Activated CD4-positive, alpha-beta T cell treated with anti-CD3 and anti-CD28 coated beads, Interleukin-2, amount 50 U/mL, for 16 hours (primary cell): ENCODE results near the gene WDR75.

Source experiments
- DNase-seq: peaks from one replicate; pipeline ENCODE4 v3.0.0-alpha.2; 2020

Gene WDR75

DNA sequence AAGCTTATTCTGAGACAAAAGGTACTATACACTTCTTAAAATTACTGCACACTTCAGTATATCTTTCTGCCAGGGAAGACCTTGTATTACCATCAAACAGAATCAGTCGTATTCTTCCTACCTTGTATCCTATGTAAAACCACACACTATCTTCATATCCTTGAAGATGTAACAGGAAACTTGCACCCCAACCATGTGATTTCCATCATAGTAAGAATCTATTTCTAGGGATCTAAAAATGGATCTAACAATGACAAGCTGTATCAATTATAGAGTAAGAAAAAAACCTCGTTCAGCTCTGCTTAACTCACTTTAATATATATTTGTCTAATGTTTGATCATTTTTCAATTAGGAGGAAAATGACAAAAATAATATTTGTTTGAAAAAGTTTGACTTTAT lies 60.2 kb downstream of the WDR75 start:
- no peak for DNase-seq

- DNase-seq: no peak
These were observed 61.4 kb downstream of the WDR75 start for GRCh38 chr2:189502714-189503113.

- DNase-seq: no peak
These were observed 63.0 kb downstream of the WDR75 start for GRCh38 chr2:189504238-189504637.

DNA sequence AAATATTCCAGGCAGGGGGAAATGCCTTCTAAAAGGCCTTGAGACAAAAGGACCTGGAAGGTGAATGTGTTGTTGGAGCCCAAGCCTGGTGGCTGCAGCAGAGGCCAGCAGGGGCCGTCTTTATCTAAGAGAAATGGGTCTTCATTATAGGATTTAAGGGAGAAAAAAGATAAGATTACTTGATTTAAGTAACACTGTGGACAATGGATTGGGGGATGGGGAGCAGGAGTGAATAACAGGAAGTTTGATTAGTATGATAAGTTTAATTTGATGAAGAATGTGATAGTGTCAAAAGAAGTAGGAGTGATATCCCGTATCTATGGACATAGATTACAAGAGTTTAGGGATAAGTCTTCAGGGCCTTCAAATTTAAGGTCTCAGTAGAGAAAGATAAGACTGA lies 64.2 kb downstream of the WDR75 start:
- no peak for DNase-seq

DNA sequence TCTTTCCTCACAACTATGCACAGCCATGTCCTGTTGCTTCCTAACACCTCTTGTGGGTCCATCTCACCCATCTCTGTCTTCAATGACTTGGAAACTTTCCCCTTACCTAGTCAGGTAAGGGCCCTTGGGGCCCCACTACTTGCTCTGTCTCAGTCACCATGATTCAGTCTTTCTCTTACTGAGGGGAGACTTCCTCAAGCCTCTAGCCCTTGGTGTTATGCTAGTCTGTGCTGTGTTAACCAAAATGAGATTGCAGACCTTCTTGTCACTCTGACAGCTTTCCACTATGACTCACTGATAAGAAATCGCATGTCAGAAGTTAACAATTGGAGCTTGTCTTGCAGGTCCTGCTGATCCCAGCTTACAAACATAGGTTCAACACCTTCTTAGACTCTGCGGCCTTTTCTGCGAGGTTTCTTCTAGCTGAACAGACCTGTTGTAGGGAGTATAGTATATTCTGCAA lies 65.3 kb downstream of the WDR75 start:
- DNase-seq: peak; percentile 18

DNA sequence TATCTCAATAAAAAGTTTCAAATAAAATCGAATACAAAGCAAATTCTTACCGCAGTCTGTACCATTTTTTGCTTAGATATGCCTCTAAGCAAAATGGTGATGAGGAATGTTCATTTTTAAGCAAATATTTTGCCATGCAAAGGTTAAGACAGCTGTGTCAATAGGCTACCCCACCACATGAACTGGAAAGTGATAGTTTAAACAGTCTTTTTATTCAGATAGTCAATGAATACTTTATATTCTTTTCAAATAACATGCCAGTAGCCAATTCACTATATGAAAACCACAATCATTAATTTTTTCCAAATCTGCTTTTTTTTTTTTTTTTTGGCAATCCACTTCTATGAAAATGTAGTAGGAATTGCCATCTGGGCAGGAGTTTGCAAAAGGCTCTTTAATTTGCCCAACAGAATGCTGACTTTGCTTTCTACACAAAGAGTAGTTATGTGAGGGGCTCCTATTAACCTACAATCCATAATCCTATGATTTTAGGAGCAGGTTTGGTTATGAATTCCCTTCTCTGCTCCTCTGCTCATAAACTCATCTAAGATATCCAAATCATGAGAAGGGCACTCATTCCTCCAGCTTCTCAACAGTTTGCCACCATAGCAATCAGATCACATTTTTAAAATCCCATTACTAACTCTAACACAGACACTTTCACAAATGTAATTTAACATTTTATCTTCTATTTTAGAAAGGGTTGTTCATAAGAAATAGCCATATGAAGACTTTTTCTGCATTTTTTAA lies 70.1 kb downstream of the WDR75 start:
- DNase-seq: no peak

DNA sequence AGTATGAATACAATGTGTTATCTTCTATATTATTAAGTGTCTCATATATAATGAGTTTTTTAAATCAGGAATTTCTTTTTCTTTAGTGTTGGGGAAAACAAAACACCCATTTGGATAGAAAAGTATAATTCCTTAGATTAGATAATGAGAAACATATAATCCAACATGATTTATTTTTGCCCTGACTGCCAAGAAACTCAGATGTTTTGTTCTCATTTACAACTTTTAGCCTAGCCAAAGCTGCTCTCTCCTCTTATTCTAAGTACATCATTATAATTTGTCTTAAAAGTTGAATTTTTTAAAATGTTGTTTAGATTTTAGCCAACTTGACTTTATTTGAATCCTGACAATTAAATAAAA lies 70.7 kb downstream of the WDR75 start:
- no peak for DNase-seq

- no peak for DNase-seq
These were observed 71.6 kb downstream of the WDR75 start for GRCh38 chr2:189512879-189513278.

GRCh38 chr2:189514104-189514503 lies 72.8 kb downstream of the WDR75 start:
- no peak for DNase-seq

DNA sequence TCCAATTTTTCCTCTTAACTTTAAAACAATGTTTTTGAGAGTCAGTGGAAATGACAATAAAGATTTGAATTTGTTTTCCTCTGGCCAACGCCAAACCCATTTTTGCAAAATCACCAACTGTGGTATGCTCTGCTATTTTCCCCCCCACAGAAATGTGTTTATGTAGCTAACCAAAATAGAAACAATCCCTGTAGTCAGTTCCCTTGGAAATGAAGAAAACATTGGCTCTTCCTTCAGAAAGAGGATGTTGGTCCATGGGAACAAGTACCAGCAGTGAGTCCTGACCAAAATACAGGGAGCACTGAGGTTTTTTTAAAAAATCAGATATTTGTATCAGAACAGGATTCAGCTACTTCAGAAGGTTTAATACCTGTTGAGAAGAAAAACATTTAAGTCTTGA lies 74.0 kb downstream of the WDR75 start:
- no peak for DNase-seq

DNA sequence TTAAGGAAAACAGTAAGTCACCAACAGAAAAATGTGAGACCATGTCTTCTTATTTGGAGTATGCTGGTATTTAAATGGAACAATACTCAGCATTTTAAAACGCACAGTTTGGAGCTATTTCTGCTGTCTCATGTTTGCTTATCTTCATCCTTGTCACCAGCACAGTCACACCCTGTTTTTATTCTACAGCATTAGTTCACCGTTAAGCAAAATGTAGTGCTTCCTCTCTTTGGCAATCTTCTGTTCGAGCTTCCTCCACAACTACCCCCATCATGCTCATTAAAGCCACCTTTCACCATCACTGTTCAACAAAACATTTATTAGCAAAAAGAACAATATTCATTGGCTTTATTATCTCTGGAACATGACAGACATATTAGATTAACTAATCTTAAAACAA lies 75.3 kb downstream of the WDR75 start:
- no peak for DNase-seq

DNA sequence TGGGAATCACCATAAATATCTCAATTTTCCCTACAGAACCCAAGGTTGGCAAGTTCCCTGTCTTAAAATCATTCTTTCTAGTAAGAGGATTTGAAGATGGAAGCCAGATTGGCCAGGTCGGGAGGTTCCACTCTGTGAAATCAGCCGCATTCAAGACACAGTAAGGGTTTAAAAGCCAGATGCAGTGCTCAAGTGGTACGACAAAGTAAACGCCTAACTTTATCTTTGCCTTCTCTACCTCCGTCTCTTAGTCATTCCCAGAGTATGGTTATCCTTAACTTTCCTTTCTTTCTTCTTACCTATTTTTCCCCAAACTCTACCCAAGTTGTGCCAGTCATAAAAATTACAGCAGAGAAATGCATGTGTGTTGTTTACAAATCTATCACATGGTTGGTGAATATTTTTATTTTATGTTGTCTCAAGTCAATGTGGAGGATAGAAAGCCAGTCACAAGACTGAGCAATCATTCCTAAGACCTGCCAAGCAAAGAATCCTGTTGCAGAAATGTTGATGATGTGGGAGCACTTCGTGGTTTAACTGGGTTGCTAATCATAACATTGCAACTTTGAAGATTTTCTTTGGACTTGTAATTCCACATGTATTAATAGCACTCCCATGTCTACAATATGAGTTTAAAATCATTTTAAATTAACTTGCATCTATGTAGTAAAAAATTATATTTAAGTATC lies 76.7 kb downstream of the WDR75 start:
- no peak for DNase-seq

DNA sequence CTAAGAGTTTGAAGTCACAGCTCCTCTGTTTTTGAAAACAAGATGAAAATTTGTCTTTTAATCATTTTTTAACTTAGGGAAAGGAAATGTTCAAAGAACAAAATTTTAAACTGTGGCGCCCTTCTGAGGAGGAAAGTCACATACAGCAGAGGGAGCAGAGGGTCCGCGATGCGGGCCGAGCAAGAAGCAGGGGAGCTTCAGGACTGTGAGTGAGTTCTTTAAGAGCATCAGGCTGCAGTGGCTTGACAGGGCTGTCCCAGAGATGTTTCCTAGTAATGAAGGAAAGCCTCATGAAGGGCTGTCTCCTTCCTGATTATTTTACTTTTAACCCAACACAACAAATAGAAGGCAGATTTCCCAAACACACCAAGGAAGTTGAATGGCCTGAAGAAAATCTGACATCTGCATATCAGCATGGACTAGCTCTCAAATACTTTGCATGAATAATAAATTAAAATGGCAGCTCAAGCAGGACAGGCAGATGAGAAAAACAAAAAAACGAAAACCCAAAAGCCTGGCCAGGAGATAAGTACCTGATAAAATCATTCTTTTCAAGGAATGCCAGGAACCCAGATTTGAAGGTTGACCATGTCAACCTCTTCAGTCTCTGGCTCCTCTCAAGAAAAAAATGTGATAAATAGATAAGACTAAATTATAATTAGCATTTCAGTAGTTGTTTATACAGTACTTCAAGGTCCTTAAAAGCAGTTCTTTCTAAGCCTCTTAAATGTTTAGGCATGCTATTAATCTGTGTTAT lies 78.5 kb downstream of the WDR75 start:
- DNase-seq: no peak

DNA sequence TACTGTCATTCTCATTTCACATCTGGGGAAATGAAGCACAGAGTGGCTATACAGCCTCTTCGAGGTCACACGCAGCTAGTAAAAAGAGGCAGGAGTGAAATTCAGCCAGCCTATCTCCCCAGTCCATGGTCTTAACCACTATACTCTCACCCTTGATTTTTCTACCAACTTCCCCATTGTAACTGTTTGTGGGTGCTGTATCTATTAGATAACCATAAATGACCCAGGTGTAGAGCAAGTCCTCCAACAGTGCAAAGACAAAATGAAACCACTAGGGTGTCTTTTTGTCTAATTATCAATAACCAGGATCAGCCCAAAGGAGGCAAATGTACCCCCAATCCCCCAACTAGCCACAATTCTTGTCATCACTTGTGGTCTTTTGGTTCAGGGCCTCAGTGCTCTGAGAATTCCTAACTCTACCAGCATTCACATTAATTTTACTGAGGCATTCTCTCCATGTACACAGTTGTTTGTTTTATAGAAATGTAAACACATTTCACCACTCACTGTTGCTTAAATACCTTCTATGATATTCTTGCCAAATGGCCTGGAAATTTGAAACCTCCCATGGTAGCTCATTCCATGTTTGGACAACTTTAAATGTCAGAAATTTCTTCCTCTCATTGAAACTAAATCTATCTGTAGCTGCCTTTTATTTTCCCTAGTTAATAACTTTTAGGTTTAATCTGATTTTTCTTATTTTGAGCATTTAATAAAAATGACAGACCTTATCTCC lies 80.6 kb downstream of the WDR75 start:
- DNase-seq: no peak

DNA sequence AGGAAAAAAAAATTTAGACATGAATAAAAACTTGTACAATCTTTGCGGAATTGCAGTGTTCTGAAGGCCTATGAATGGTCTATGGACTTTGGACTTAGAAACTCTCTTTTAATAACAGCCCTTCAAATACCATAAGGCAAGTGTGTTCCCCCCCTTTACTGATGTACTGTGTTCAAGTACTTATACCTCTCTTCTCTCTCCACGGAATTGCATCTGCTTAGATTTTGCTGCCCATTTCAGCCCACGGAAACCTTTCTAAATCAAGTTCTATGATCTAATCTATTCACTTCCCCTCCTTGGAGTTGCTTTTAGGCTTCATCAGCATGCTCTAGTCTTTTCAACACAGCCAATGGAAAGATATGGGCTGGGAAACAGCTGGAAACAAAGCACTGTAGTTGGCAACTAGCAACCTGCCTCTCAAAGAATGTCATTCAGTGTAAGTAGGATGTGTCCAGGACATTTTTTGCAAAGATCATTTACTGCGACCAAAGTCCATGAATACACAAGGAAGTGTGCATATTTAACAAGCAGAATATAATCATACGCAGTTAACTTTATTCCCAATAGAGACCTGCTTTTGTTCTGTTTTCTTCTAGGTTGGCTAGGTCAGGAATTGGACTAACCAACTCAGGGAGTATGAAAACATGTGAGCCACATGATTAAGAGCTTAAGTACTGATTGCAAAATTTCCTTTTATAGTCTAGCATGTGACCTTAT lies 81.3 kb downstream of the WDR75 start:
- DNase-seq: no peak

DNA sequence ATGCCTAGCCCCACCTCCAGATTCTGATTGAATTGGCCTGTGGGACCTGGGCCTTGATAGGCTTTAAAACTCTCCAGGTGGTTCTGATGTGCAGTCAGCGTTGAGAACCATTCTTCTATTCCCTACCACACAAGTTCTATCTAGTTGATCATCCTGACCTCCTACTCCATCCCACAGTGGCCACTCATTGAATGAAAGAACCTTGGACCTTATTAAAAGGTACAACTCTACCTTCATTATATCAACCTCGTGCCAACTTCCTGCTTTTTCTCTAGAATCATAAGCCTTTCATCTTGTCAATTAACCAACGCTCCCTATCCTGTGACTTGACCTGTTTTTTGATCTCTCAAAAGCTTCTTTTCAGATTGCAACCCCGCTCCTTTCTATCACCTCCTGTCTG lies 83.5 kb downstream of the WDR75 start:
- no peak for DNase-seq
